ENCODE data around the gene SLC29A2.
"Not testable (repeated sequence)": the region's sequence is repeated elsewhere in the genome, so short reads cannot be mapped to it uniquely, and the experiment has no call there.

The SLC29A2 gene

GRCh38 chr11:66323684-66324083 is 47.9 kb downstream of the SLC29A2 start:
- DNase-seq (ENCODE audit: low spot score) = no peak
- TF ChIP-seq, protein P1, sequence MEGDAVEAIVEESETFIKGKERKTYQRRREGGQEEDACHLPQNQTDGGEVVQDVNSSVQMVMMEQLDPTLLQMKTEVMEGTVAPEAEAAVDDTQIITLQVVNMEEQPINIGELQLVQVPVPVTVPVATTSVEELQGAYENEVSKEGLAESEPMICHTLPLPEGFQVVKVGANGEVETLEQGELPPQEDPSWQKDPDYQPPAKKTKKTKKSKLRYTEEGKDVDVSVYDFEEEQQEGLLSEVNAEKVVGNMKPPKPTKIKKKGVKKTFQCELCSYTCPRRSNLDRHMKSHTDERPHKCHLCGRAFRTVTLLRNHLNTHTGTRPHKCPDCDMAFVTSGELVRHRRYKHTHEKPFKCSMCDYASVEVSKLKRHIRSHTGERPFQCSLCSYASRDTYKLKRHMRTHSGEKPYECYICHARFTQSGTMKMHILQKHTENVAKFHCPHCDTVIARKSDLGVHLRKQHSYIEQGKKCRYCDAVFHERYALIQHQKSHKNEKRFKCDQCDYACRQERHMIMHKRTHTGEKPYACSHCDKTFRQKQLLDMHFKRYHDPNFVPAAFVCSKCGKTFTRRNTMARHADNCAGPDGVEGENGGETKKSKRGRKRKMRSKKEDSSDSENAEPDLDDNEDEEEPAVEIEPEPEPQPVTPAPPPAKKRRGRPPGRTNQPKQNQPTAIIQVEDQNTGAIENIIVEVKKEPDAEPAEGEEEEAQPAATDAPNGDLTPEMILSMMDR (IDR thresholded peaks at IDR 0.05; ENCODE audit: extremely low read depth, insufficient read depth, missing control alignments) = no peak
- in situ Hi-C loops (cut with MboI; ENCODE audit: low pct_unique_long_range_greater_than_20kb, low sequenced_read_pairs, unreplicated experiment) = no loop called here

- TF ChIP-seq, protein P1 (IDR thresholded peaks at IDR 0.05; ENCODE audit: extremely low read depth, insufficient read depth, missing control alignments) = no peak
- in situ Hi-C loops (cut with MboI; ENCODE audit: low pct_unique_long_range_greater_than_20kb, low sequenced_read_pairs, unreplicated experiment) = no loop called here
- no peak for DNase-seq (ENCODE audit: low spot score)
These were observed 48.7 kb downstream of the SLC29A2 start for GRCh38 chr11:66322732-66323427.

- no peak for DNase-seq (ENCODE audit: low spot score)
- TF ChIP-seq, protein P1 (IDR thresholded peaks at IDR 0.05; ENCODE audit: extremely low read depth, insufficient read depth, missing control alignments) = no peak
- in situ Hi-C loops (cut with MboI; ENCODE audit: low pct_unique_long_range_greater_than_20kb, low sequenced_read_pairs, unreplicated experiment) = no loop called here
These were observed 50.0 kb downstream of the SLC29A2 start for GRCh38 chr11:66321606-66322005.

GRCh38 chr11:66320748-66321147 is 50.8 kb downstream of the SLC29A2 start:
- in situ Hi-C loops (cut with MboI; ENCODE audit: low pct_unique_long_range_greater_than_20kb, low sequenced_read_pairs, unreplicated experiment); DNase-seq (ENCODE audit: low spot score): not testable (repeated sequence)

- in situ Hi-C loops (cut with MboI; ENCODE audit: low pct_unique_long_range_greater_than_20kb, low sequenced_read_pairs, unreplicated experiment); DNase-seq (ENCODE audit: low spot score): not testable (repeated sequence)
These were observed 51.3 kb downstream of the SLC29A2 start for GRCh38 chr11:66320289-66320688.

- TF ChIP-seq, protein P1 (IDR thresholded peaks at IDR 0.05; ENCODE audit: extremely low read depth, insufficient read depth, missing control alignments) = no peak
These were observed 53.0 kb downstream of the SLC29A2 start for GRCh38 chr11:66318600-66318970.

GRCh38 chr11:66317723-66318599 is 53.6 kb downstream of the SLC29A2 start:
- DNase-seq (ENCODE audit: low spot score) = no peak
- TF ChIP-seq, protein P1 (IDR thresholded peaks at IDR 0.05; ENCODE audit: extremely low read depth, insufficient read depth, missing control alignments) = no peak
- in situ Hi-C loops (cut with MboI; ENCODE audit: low pct_unique_long_range_greater_than_20kb, low sequenced_read_pairs, unreplicated experiment) = no loop called here

More at GRCh38 chr11:66318600-66318970, 53.0 kb downstream of the SLC29A2 start:
- in situ Hi-C loops (cut with MboI; ENCODE audit: low pct_unique_long_range_greater_than_20kb, low sequenced_read_pairs, unreplicated experiment) = no loop called here
- no peak for DNase-seq (ENCODE audit: low spot score)
